Neural crest cell (in vitro differentiated cells): ENCODE measurements around the gene TIE1. TPM values are rescaled to one million over a fixed set of nuclear protein-coding genes. Genes with fewer than 3 reads are reported as not detected.

Experiments used
- DNase-seq: peaks from one replicate; pipeline ENCODE4 v3.0.0; 2021; ENCODE audit warnings: low read depth, mixed read lengths, low spot score
- H3K27ac Mint-ChIP-seq: one replicate; pipeline ENCODE4 v1.8.0; 2021; ENCODE audit warnings: mild to moderate bottlenecking, mixed read lengths; ENCODE audit not compliant: unreplicated experiment
- H3K27me3 Mint-ChIP-seq: 2 replicates; pipeline ENCODE4 v1.8.0; 2021; ENCODE audit warnings: low read depth, mild to moderate bottlenecking, mixed read lengths
- H3K36me3 Mint-ChIP-seq: 2 replicates; pipeline ENCODE4 v1.8.0; 2021; ENCODE audit warnings: low read depth, mild to moderate bottlenecking, mixed read lengths
- H3K4me1 Mint-ChIP-seq: 2 replicates; pipeline ENCODE4 v1.8.0; 2021; ENCODE audit warnings: mixed read lengths
- H3K4me3 Mint-ChIP-seq: one replicate; pipeline ENCODE4 v1.8.0; 2021; ENCODE audit warnings: mild to moderate bottlenecking, mixed read lengths
- H3K9me3 Mint-ChIP-seq: 2 replicates; pipeline ENCODE4 v1.8.0; 2021; ENCODE audit warnings: mixed read lengths
- total RNA-seq: library from RNA; stranded (reverse); gene quantifications from 2 replicates; pipeline ENCODE4 v1.2.1, GENCODE V29; 2021
- TF ChIP-seq, protein P1 (sequence below): fragments of 200-600 bp; sonication (generic); conservative IDR thresholded peaks from 2 replicates; pipeline ENCODE4 v1.5.0; 2021; ENCODE audit warnings: antibody characterized with exemption, mild to moderate bottlenecking

Gene TIE1
- total RNA-seq, 1 donor from 2014 or later, result 2.2 TPM

DNA sequence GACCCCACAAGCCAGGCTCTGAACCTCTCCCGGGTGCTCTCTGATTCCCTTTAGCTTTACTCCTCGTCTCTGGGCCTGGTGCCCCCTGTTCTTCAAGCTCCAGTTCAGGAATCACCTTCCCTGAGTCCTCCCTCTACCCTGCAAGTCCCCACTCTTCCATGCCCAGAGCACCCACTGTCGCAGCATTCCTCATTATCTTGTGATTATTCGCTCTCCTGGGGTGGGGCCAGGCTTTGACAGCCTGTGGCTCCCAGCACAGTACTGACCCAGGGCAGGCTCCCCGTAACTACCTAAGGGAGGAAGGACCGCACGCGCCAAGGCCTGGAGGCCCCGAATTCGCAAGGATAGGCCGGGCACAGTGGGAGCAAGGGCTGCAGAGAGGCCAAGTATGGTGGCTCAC, 14.7 kb upstream of the TIE1 start:
- H3K4me1 Mint-ChIP-seq, result peaks cover 11% of the 10 kb centered on the region
- no peaks in the 10 kb centered on the region for H3K36me3 Mint-ChIP-seq
- DNase-seq, result no peak
- TF ChIP-seq, protein P1, sequence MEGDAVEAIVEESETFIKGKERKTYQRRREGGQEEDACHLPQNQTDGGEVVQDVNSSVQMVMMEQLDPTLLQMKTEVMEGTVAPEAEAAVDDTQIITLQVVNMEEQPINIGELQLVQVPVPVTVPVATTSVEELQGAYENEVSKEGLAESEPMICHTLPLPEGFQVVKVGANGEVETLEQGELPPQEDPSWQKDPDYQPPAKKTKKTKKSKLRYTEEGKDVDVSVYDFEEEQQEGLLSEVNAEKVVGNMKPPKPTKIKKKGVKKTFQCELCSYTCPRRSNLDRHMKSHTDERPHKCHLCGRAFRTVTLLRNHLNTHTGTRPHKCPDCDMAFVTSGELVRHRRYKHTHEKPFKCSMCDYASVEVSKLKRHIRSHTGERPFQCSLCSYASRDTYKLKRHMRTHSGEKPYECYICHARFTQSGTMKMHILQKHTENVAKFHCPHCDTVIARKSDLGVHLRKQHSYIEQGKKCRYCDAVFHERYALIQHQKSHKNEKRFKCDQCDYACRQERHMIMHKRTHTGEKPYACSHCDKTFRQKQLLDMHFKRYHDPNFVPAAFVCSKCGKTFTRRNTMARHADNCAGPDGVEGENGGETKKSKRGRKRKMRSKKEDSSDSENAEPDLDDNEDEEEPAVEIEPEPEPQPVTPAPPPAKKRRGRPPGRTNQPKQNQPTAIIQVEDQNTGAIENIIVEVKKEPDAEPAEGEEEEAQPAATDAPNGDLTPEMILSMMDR, result no peak
- no peak overlapping the region for H3K27ac Mint-ChIP-seq
- H3K27me3 Mint-ChIP-seq, result no peaks in the 10 kb centered on the region
- H3K4me3 Mint-ChIP-seq, result no peak overlapping the region
- no peaks in the 10 kb centered on the region for H3K9me3 Mint-ChIP-seq

DNA sequence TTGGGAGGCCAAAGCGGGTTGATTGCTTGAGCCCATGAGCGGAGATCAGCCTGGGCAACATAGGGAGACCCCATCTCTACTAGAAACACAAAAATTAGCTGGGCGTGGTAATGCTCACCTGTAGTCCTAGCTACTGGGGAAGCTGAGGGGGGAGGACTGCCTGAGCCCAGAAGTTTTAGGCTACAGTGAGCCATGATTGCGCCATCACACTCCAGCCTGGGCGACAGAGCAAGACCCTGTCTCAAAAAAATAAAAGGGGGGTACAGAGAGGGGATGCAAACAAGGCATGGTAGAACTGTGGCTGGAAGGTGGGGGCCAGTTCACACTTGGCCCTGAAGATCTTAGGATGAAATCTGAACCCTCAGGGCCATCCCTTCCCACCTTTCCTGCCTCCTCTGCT, 14.2 kb upstream of the TIE1 start:
- H3K4me1 Mint-ChIP-seq, result peaks cover 11% of the 10 kb centered on the region
- no peak overlapping the region for H3K27ac Mint-ChIP-seq
- no peak overlapping the region for H3K4me3 Mint-ChIP-seq
- H3K27me3 Mint-ChIP-seq, result no peaks in the 10 kb centered on the region
- TF ChIP-seq, protein P1, result no peak
- H3K9me3 Mint-ChIP-seq, result no peaks in the 10 kb centered on the region
- H3K36me3 Mint-ChIP-seq, result no peaks in the 10 kb centered on the region
- no peak for DNase-seq

DNA sequence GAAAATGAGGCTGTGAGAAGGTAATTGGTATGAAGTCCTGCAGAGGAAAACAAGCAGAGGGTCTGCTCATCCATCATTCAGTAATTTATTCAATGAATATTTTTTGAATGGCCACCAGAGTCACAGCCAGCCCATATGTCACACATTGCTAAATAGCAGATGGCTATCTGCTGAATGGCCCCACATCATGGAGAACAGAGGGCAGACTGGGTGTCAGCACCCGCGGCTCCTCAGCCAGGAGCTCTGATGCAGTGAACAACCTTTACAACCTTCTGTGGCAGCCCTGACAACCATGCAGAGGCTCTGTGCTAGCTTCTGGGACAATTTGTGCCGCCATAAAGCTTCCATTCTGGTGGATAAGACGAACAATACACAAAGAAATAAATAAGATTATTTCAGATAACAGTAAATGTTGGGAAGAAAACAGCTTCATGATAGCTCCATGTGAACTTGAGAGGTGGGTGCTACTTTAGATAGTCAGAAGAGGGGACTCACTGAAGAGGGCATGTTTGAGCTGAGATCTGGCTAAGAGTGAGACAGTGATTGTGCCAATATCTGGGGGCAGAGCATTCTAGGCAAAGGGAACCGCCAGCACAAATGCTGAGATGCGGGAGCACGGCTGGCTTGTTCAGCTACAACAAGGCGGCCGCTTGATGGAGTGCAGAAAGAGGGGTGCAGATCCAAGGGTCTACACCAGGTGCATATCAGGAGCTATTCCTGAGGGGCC, 12.6 kb upstream of the TIE1 start:
- Mint-ChIP-seq H3K4me3 (no peak overlapping the region), H3K4me1 (peaks cover 8% of the 10 kb centered on the region), H3K27me3 (no peaks in the 10 kb centered on the region), H3K9me3 (no peaks in the 10 kb centered on the region), H3K36me3 (no peaks in the 10 kb centered on the region), H3K27ac (peak overlapping the region; percentile 21)
- TF ChIP-seq, protein P1, result no peak
- no peak for DNase-seq

DNA sequence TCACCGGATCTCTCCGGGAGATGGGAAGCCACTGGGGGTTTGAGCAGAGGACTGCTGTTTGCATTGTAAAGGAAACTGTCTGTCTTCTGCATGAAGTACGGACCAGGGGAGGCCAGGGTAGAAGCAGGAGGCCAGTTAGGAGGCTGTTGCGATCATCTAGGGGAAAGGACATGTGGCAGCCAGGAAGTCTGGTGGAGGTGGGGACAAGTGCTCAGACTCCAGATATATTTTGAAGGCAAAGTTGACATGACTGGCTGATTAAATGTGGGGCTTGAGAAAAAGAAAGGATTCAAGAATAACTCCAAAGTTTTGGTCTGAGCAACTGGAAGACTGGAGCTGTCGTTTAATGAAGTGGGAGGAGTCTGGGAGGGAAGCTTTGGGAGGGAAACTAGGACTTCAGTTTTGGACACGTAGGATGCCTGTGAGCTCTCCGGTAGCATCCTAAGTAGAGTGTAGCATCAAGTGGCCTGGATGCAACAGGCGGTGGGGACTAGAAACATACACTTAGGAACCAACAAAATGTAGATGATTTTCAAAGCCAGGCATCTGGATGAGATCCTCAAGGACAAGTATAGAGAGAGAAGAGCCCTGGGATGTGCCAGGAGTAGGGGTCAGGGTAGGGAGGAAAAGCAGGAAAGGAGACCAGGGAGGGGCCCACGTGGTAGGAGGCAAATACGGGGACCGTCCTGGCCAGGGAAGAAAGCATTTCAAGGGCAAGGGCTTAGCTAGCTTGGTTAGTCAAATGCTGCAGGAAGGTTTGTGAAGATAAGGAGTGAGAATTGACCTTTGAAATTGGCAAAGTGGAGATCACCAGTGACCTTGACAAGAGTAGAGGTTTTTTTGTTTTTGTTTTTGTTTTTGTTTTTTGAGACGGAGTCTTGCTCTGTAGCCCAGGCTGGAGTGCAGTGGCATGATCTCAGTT, 11.7 kb upstream of the TIE1 start:
- no peak for DNase-seq
- H3K27ac Mint-ChIP-seq, result no peak overlapping the region
- H3K36me3 Mint-ChIP-seq, result no peaks in the 10 kb centered on the region
- TF ChIP-seq, protein P1, result no peak
- H3K4me1 Mint-ChIP-seq, result peaks cover 9% of the 10 kb centered on the region
- no peak overlapping the region for H3K4me3 Mint-ChIP-seq
- no peaks in the 10 kb centered on the region for H3K9me3 Mint-ChIP-seq
- no peaks in the 10 kb centered on the region for H3K27me3 Mint-ChIP-seq

DNA sequence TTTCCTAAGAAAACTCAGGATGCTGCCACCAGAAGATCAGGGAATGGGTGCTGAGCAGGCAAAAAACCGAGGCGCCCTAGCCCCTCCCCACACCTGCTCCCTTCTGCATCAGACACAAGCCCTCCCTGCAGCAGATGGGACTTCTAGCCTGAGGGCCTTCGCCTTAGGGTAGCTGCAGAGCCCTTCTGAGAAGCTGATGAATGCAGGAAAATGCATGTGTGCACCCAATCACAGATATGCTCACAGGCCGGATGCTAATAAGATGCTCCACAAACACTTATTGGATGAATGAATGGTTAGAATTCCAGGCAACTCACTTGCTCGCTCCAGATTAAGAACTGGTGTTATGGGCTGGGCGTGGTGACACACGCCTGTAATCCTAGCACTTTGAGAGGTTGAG, 8.6 kb upstream of the TIE1 start:
- Mint-ChIP-seq H3K27ac (no peak overlapping the region), H3K4me1 (peaks cover 28% of the 10 kb centered on the region), H3K27me3 (no peaks in the 10 kb centered on the region), H3K36me3 (no peaks in the 10 kb centered on the region), H3K4me3 (no peak overlapping the region), H3K9me3 (no peaks in the 10 kb centered on the region)
- TF ChIP-seq, protein P1, result no peak
- DNase-seq, result no peak
